Stimulated activated CD8-positive, alpha-beta memory T cell treated with anti-CD3 and anti-CD28 coated beads, Interleukin-7, amount 100 ng/mL, for 1 hour (primary cell): ENCODE data around the gene ATP8A2.
"Not testable (repeated sequence)": the region's sequence is repeated elsewhere in the genome, so short reads cannot be mapped to it uniquely, and the experiment has no call there.

Experiments
- DNase-seq, 2 donors: peaks; one replicate each; pipeline ENCODE4 v3.0.0-alpha.2; 2020; ENCODE audit warnings: low read depth in 2 of 2

The ATP8A2 gene

GRCh38 chr13:26034018-26034417 lies 662.2 kb downstream of the ATP8A2 start:
- DNase-seq: no peak

- DNase-seq: no peak
Measured at GRCh38 chr13:26036383-26036782, 664.6 kb downstream of the ATP8A2 start.

GRCh38 chr13:26037302-26037701 lies 665.5 kb downstream of the ATP8A2 start:
- no peak for DNase-seq

- no peak for DNase-seq
Measured at GRCh38 chr13:26038931-26039475, 667.2 kb downstream of the ATP8A2 start.

- DNase-seq: no peak
Measured at GRCh38 chr13:26041444-26041843, 669.7 kb downstream of the ATP8A2 start.

- DNase-seq: no peak
Measured at GRCh38 chr13:26042785-26043184, 671.0 kb downstream of the ATP8A2 start.

- no peak for DNase-seq
Measured at GRCh38 chr13:26045142-26045541, 673.4 kb downstream of the ATP8A2 start.

GRCh38 chr13:26046639-26047038 lies 674.9 kb downstream of the ATP8A2 start:
- no peak for DNase-seq

- no peak for DNase-seq
Measured at GRCh38 chr13:26047040-26047439, 675.3 kb downstream of the ATP8A2 start.

- no peak for DNase-seq
Measured at GRCh38 chr13:26048741-26049140, 677.0 kb downstream of the ATP8A2 start.

GRCh38 chr13:26050568-26051230 lies 678.9 kb downstream of the ATP8A2 start:
- DNase-seq: no peak

GRCh38 chr13:26051231-26051656 lies 679.5 kb downstream of the ATP8A2 start:
- DNase-seq: no peak

- DNase-seq: no peak
Measured at GRCh38 chr13:26051657-26052311, 680.0 kb downstream of the ATP8A2 start, which contains the start of gene SHISA2. TSS of gene SHISA2 (minus strand) at chr13:26052016. CDS start at chr13:26050975, 1,041 bp downstream.

- no peak for DNase-seq
Measured at GRCh38 chr13:26052337-26052736, 680.6 kb downstream of the ATP8A2 start.

- DNase-seq: no peak
Measured at GRCh38 chr13:26053418-26053980, 681.7 kb downstream of the ATP8A2 start.

- DNase-seq: no peak
Measured at GRCh38 chr13:26054896-26055295, 683.1 kb downstream of the ATP8A2 start.

GRCh38 chr13:26058704-26059103 lies 686.9 kb downstream of the ATP8A2 start:
- DNase-seq: no peak

- DNase-seq: no peak
Measured at GRCh38 chr13:26060357-26060756, 688.6 kb downstream of the ATP8A2 start.

GRCh38 chr13:26061256-26061655 lies 689.5 kb downstream of the ATP8A2 start:
- DNase-seq: no peak

- no peak for DNase-seq
Measured at GRCh38 chr13:26061947-26062346, 690.2 kb downstream of the ATP8A2 start.

GRCh38 chr13:26062853-26063444 lies 691.2 kb downstream of the ATP8A2 start:
- no peak for DNase-seq

GRCh38 chr13:26066492-26066891 lies 694.7 kb downstream of the ATP8A2 start:
- DNase-seq: not testable (repeated sequence)
